ENCODE measurements around the gene XIRP2. TPM values are rescaled to one million over a fixed set of nuclear protein-coding genes. Genes with fewer than 3 reads are reported as not detected.

The XIRP2 gene
- total RNA-seq (ENCODE audit: unreplicated experiment) = not detected
- long read RNA-seq = 0 reads

GRCh38 chr2:166888180-166888579 is at the start of gene XIRP2:
TSS of gene XIRP2 (plus strand) at chr2:166888480. CDS start at chr2:166903483, 15,003 bp downstream.
- DNase-seq = no peak
- Mint-ChIP-seq H3K9me3 (ENCODE audit: unreplicated experiment) (no peaks in the 10 kb centered on the region), H3K36me3 (ENCODE audit: unreplicated experiment) (no peaks in the 10 kb centered on the region), H3K4me3 (ENCODE audit: unreplicated experiment) (no peak within 1 kb of the TSS), H3K27ac (ENCODE audit: unreplicated experiment) (no peak within 1 kb of the TSS), H3K4me1 (ENCODE audit: low read depth, unreplicated experiment) (peaks cover 2% of the 10 kb centered on the region), H3K27me3 (ENCODE audit: unreplicated experiment) (peaks cover 2% of the 10 kb centered on the region)
- no peak for TF ChIP-seq CTCF (IDR thresholded peaks at IDR 0.05; ENCODE audit: partially characterized antibody, unreplicated experiment)

- no peak for DNase-seq
- H3K4me3 Mint-ChIP-seq (ENCODE audit: unreplicated experiment) = no peak overlapping the region
- no peaks in the 10 kb centered on the region for H3K36me3 Mint-ChIP-seq (ENCODE audit: unreplicated experiment)
- H3K27ac Mint-ChIP-seq (ENCODE audit: unreplicated experiment) = no peak overlapping the region
- no peaks in the 10 kb centered on the region for H3K9me3 Mint-ChIP-seq (ENCODE audit: unreplicated experiment)
- no peaks in the 10 kb centered on the region for H3K27me3 Mint-ChIP-seq (ENCODE audit: unreplicated experiment)
- H3K4me1 Mint-ChIP-seq (ENCODE audit: low read depth, unreplicated experiment) = no peaks in the 10 kb centered on the region
- no peak for TF ChIP-seq CTCF (IDR thresholded peaks at IDR 0.05; ENCODE audit: partially characterized antibody, unreplicated experiment)
These were observed 47.1 kb upstream of the XIRP2 start for GRCh38 chr2:166841152-166841551.

GRCh38 chr2:166841679-166842078 is 46.6 kb upstream of the XIRP2 start:
- H3K4me3 Mint-ChIP-seq (ENCODE audit: unreplicated experiment) = no peak overlapping the region
- no peaks in the 10 kb centered on the region for H3K9me3 Mint-ChIP-seq (ENCODE audit: unreplicated experiment)
- H3K36me3 Mint-ChIP-seq (ENCODE audit: unreplicated experiment) = no peaks in the 10 kb centered on the region
- no peaks in the 10 kb centered on the region for H3K27me3 Mint-ChIP-seq (ENCODE audit: unreplicated experiment)
- H3K4me1 Mint-ChIP-seq (ENCODE audit: low read depth, unreplicated experiment) = no peaks in the 10 kb centered on the region
- no peak for DNase-seq
- no peak for TF ChIP-seq CTCF (IDR thresholded peaks at IDR 0.05; ENCODE audit: partially characterized antibody, unreplicated experiment)
- H3K27ac Mint-ChIP-seq (ENCODE audit: unreplicated experiment) = no peak overlapping the region

GRCh38 chr2:166844111-166844510 is 44.2 kb upstream of the XIRP2 start:
- TF ChIP-seq CTCF (IDR thresholded peaks at IDR 0.05; ENCODE audit: partially characterized antibody, unreplicated experiment) = no peak
- Mint-ChIP-seq H3K27me3 (ENCODE audit: unreplicated experiment) (no peaks in the 10 kb centered on the region), H3K9me3 (ENCODE audit: unreplicated experiment) (no peaks in the 10 kb centered on the region), H3K27ac (ENCODE audit: unreplicated experiment) (no peak overlapping the region), H3K4me3 (ENCODE audit: unreplicated experiment) (no peak overlapping the region), H3K36me3 (ENCODE audit: unreplicated experiment) (no peaks in the 10 kb centered on the region), H3K4me1 (ENCODE audit: low read depth, unreplicated experiment) (no peaks in the 10 kb centered on the region)
- no peak for DNase-seq

GRCh38 chr2:166862468-166863132 is 25.7 kb upstream of the XIRP2 start:
- H3K27ac Mint-ChIP-seq (ENCODE audit: unreplicated experiment) = no peak overlapping the region
- H3K4me3 Mint-ChIP-seq (ENCODE audit: unreplicated experiment) = no peak overlapping the region
- no peaks in the 10 kb centered on the region for H3K9me3 Mint-ChIP-seq (ENCODE audit: unreplicated experiment)
- no peak for TF ChIP-seq CTCF (IDR thresholded peaks at IDR 0.05; ENCODE audit: partially characterized antibody, unreplicated experiment)
- no peak for DNase-seq
- H3K36me3 Mint-ChIP-seq (ENCODE audit: unreplicated experiment) = no peaks in the 10 kb centered on the region
- H3K27me3 Mint-ChIP-seq (ENCODE audit: unreplicated experiment) = no peaks in the 10 kb centered on the region
- H3K4me1 Mint-ChIP-seq (ENCODE audit: low read depth, unreplicated experiment) = no peaks in the 10 kb centered on the region
